ENCODE data around the gene DKK3. TPM values are rescaled to one million over a fixed set of nuclear protein-coding genes. Genes with fewer than 3 reads are reported as not detected.

Gene DKK3
- total RNA-seq, 4 donors from 2014 or later = 4.1 to 31.7 (median 7.2) TPM

GRCh38 chr11:12013781-12014180 lies 5.4 kb upstream of the DKK3 start:
- Histone ChIP-seq H3K4me3 (no peak overlapping the region), H3K36me3 (no peaks in the 10 kb centered on the region), H3K4me1 (peaks cover 2 to 9% of the 10 kb centered on the region in 2 donors), H3K9me3 (no peaks in the 10 kb centered on the region), H3K27ac (no peak overlapping the region), H3K27me3 (peaks cover 10 to 13% (median 12%) of the 10 kb centered on the region in 3 donors)
- ATAC-seq (no peak), DNase-seq (no peak)
- in situ Hi-C loops (cut with MboI; ENCODE audit: low sequenced_read_pairs in 4 of 4) = no loop called here
- TF ChIP-seq POLR2A (IDR thresholded peaks at IDR 0.05) = no peak
- TF ChIP-seq CTCF (IDR thresholded peaks at IDR 0.05 in 4 of 5, conservative IDR thresholded peaks at IDR 0.05 in 1 of 5) = no peak
- intact Hi-C loops (cut with DNase I; ENCODE audit: low total_unique reads) = no loop called here

GRCh38 chr11:12009617-12010321 lies 1.3 kb upstream of the DKK3 start:
- H3K36me3 ChIP-seq = no peaks in the 10 kb centered on the region
- H3K4me1 ChIP-seq = peaks cover 7 to 10% of the 10 kb centered on the region in 2 donors
- no peaks in the 10 kb centered on the region for H3K9me3 ChIP-seq
- no peak for TF ChIP-seq CTCF (IDR thresholded peaks at IDR 0.05 in 4 of 5, conservative IDR thresholded peaks at IDR 0.05 in 1 of 5)
- TF ChIP-seq POLR2A (IDR thresholded peaks at IDR 0.05) = no peak
- H3K27me3 ChIP-seq = peaks cover 33 to 38% (median 36%) of the 10 kb centered on the region in 3 donors
- ATAC-seq (no peak), DNase-seq (no peak)
- intact Hi-C loops (cut with DNase I; ENCODE audit: low total_unique reads) (loop anchor here (5.0 kb wide), 1 partner anchor 37 kb away; no protein-coding TSS in a partner anchor), in situ Hi-C loops (cut with MboI; ENCODE audit: low sequenced_read_pairs in 4 of 4) (no loop called here)
- no peak overlapping the region for H3K4me3 ChIP-seq
- no peak overlapping the region for H3K27ac ChIP-seq

DNA sequence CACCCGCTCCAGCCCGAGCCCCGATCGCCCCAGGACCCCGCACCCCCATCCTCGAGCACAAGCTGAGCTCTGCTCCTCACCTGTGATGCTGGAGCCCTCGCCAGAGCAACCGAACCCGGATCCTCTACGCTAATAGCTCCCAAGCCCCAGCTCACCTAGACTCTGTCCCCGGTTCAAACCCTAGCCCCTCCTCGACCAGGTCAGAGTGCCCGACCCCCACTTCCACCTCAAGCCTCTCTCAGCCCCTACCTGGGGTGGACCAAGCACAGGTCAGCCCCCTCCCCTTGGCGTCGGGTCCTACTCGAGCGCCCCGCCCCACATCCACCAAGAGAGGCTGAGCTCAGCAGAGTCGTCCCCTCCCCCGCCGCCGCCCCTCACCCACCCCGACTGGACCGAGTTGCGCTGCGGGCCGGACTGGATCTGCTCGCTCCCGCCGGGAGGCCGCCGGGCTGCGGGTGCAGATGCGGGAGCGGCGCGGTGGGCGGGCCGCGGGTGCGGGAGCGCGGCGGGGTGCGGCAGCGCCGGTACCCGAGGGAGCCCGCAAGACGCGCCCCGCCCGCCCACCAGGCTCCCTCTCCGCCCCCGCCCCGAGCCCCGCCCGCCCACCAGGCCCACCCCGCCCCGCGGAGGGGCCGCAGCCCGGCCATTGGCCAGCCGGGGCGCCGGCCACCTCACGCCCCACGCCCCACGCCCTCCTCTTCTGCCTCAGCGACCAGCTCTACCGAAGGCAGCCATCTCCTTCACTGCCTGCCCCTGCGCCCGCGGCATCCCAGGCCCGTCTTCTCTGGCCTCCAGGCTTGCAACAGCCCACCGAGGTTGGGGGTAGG lies 577 bp upstream of the DKK3 start:
- no peaks in the 10 kb centered on the region for H3K36me3 ChIP-seq
- no peak overlapping the region for H3K27ac ChIP-seq
- DNase-seq (no peak), ATAC-seq (peak in 1 of 2 donors; percentile 28)
- in situ Hi-C loops (cut with MboI; ENCODE audit: low sequenced_read_pairs in 4 of 4) = no loop called here
- intact Hi-C loops (cut with DNase I; ENCODE audit: low total_unique reads) = loop anchor here (5.0 kb wide), 1 partner anchor 37 kb away; no protein-coding TSS in a partner anchor
- H3K27me3 ChIP-seq = peaks cover 33 to 38% (median 36%) of the 10 kb centered on the region in 3 donors
- no peak for TF ChIP-seq CTCF (IDR thresholded peaks at IDR 0.05 in 4 of 5, conservative IDR thresholded peaks at IDR 0.05 in 1 of 5)
- TF ChIP-seq POLR2A (IDR thresholded peaks at IDR 0.05) = no peak
- H3K9me3 ChIP-seq = no peaks in the 10 kb centered on the region
- H3K4me1 ChIP-seq = peaks cover 13 to 14% of the 10 kb centered on the region in 2 donors
- peak overlapping the region; percentile 47 to 55 (median 52) for H3K4me3 ChIP-seq

- peaks cover 33 to 38% (median 36%) of the 10 kb centered on the region in 3 donors for H3K27me3 ChIP-seq
- ATAC-seq = no peak
Observed at GRCh38 chr11:12007230-12007593, 1.2 kb downstream of the DKK3 start.

More at GRCh38 chr11:12007230-12007593, 1.2 kb downstream of the DKK3 start:
- DNase-seq = no peak
- H3K9me3 ChIP-seq = no peaks in the 10 kb centered on the region
- H3K4me3 ChIP-seq = no peak overlapping the region
- in situ Hi-C loops (cut with MboI; ENCODE audit: low sequenced_read_pairs in 4 of 4) = no loop called here
- no peaks in the 10 kb centered on the region for H3K36me3 ChIP-seq
- TF ChIP-seq CTCF (IDR thresholded peaks at IDR 0.05 in 4 of 5, conservative IDR thresholded peaks at IDR 0.05 in 1 of 5) (no peak), POLR2A (IDR thresholded peaks at IDR 0.05) (no peak)
- peaks cover 15 to 20% of the 10 kb centered on the region in 2 donors for H3K4me1 ChIP-seq
- intact Hi-C loops (cut with DNase I; ENCODE audit: low total_unique reads) = loop anchor here (5.0 kb wide), 1 partner anchor 35 kb away; no protein-coding TSS in a partner anchor
- no peak overlapping the region for H3K27ac ChIP-seq
